ENCODE results near the gene APBA2.

The APBA2 gene

DNA sequence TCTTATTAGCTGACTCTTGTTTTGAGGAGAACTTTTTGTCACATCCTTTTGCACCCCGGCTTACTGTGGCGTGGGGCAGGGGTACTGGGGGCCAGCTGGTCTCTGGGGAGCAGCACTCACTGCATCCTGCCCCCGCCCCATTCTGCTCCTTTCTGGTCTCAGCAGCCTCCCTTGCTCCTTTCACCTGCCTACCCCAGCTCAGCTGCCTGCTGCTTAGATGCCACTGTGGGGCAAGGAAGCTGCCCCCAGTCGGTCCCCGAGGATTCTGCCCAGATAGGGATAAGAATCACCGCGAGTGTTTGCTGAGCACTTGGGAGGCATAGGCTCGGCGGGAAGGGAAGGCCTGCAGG is 32.0 kb downstream of the APBA2 start:
- no peak for DNase-seq

DNA sequence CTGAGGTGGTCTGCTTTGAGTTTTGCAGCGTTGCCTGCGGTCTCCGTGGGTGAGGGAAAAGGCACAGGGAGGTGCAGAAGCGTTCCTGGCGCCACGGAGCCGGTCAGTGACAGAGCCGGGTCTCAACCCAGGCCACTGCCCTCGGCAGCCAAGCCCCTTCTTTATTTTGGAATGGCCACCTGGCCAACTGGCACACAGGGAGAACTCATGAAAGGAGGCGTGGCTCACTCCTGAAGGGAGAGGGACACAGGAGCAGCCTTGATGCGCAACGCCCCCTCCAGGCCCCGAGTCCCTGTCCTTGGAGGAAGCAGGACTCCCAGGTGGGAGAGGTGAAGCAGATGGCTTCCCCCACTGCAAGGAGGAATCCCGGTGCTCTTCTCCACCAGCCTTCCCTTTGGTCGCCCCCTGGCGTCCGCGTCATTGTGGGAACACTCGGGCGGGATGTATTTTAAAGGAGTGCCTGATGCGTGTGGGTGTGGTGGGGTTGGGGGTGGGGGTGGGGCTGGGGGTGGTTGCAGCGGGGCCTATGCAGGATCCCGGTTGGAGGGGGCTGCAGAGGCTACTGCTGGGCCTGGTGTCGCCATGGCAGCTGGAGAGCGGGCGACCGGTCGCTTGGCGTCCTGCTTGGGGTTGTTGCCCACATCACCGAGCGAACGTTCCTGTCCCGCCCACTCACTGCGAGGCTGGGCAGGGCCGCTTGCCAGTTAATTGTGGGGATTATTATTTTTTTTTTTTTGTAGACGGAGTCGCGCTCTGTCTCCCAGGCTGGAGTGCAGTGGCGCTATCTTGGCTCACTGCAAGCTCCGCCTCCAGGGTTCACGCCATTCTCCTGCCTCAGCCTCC is 32.6 kb downstream of the APBA2 start:
- no peak for DNase-seq

DNA sequence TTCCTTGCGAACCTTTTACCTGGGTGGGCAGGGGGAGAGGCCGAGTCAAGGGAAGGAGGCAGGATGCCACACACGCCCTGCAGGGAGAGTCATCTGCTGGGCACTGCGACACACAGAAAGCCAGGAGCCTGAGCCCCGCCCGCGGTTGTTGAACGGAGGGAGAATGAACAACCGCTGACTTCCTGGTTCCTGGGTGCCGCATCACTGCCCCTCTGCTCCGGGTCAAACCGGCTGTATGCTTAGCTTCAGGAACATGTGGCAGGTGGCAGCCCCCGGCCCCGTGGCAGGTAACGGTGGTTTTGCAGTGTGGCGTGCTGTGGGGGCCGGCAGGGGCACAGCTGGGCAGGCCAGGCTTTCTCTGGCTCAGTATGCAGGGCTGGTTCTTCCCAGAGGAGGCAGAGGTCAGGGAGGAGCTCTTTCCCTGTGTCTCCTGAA is 33.4 kb downstream of the APBA2 start:
- DNase-seq: no peak

DNA sequence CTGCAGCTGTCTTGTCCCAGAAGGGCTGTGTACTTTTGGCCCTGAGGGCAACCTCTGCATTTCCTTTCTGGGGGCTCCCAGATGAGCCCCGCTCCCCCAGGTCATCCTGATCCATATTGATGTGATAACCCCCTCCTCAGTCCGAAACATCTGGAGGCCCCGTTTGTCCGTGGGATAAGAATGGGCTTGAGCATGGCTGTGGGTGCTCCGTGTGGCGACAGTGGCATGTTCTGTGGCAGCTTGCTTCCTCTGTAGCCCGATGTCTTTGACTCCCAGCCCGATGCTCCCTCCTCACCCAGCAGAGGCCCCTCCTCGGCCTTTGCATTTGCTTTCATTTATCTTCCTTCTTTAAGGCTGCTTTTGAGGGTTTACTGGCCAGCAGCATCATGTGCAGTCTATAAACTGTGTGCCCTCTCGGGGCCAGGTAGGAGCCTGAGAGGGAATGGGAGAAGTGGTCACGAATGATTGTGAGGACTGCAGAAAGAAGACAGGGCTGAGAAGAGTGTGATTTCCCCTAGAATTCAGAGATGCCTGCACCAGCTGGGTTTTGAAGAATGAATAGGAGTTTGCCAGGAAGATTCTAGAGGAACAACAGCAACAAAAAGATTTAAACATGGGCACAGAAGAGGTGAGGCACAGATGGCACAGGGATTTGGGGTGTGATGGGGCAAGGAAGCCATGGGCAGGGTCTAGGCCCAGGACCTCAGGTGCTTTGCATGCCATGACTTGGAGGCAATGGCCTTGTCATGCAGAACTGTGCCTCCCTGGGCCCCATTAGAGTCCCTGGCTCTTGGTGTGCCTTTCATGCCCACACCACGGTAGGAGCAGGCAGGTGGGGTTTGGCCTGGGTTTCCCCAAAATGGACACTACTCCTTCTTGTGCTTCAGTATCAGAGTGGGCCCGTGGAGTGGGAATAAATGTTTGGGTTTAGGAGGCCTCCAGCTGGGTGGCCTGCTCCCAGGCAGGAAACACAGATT is 34.2 kb downstream of the APBA2 start:
- DNase-seq: no peak

DNA sequence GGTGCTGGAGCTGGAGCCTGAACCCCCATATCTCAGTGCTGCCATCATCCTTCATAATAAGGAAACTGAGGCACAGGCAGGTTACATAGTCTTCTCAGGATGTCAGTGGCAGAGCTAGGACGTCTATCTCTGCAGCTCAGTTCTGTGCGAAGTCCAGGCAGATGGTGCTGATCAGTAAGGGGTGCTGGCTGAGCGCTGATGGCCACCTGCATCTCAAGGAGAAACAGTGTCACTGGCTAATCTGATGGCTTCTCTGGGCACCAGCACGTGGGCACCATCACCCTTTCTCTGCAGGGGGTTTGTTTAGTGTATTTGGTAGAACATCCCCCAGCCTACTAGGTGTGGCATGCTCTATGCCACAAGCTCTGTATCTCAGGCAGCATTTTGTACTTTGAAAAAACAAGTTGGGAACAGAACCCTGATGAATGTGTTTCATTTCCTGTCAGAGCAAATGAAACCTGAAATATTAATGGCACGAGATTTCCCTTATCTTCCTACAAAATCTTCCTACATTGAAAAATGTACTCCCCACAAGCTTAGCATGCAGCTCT is 35.1 kb downstream of the APBA2 start:
- DNase-seq: no peak

DNA sequence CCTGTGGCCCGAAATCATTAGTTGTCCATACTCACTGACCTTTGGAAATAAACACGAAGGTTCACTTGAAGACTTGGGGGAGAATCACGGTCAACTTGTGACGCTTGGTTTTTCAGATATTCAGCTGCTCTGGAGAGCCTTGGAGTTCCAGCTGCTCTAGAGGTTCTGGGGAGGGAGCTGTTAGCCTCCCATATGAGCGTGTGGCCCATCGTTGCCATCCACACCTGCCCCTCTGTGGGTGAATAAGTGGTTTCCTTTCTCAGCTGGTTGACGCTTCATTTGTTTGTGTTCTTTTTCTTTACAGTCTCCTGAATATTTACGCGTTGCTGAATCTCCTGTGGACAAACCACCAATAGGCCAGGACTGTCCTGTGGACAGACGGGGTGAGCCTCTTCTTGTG is 35.6 kb downstream of the APBA2 start:
- no peak for DNase-seq

DNA sequence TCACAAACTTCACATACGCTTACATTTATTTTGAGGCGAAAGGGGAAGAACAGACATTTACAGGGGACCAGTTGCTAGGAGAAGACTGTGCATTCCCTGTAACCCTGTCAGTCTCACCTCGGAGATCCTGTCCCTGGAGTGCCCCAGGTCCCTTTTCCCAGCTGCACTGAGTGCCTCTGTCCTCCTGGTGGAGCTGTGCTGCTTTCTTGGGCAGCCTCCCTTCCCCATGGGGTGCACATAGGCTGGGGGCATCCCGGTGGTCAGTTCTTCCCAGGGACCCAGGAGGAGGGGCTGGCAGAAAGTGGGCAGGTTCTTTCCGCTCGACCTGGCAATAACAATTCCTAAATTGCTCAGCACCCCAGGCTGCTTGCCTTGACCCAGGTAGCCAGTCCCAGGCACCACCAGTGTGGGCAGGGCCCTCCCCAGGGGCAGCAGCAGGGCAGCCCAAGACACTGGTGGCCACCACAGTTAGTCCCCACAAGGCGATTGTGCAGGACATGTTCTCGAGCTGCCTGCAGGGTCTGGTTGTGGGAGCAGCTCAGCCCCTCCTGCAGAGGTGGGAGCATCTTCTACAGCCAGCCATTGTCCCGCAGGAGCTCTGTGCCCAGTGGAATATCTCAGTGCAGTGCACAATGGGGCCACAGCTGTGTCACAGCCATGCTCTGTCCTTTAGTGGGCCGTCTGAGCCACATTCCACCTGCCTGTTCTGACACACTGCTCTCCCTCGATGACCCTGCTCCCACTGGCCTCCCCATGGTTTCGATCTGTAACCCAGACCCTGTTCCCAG is 36.3 kb downstream of the APBA2 start:
- DNase-seq: no peak

DNA sequence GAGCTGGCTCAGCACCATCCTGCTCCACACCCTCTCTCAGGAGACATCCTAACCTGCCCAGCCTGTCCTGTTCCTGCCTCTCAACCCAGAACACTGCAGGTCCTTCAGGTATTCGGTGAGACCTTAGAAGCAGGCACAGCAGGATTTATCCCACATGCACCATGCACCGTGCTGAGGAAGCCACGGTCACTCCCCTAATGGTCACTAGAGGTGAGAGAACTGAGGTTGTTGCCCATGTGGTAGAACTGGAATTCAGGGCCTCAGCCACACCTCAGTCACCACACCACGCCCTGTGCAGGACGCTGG is 36.9 kb downstream of the APBA2 start:
- no peak for DNase-seq

DNA sequence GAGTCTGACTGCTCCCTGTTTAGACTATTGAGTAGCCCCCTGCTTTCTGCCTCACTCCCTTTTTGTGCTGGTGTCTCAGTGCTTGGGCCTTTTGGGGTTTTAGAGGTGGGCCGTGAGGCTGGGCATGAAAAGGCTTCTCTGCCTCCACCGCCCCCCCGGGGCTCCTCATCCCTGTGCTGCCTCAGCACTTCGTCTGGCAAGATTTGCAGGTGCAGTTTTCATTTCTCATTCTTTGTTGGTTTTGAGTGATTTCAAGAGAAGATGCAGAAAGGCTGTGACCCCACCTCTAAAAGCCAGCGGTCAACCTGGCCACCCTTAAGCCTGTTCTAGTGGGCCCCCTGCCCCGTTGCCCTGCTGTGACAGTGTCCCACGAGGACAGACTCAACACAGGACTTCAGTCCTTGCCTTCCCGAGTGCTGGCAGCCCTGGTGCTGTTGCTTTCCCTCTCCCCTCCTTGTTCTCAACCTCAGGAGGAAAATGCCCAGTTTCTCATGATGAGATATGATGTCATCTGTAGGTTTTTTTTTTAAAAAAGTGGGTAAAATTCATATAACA is 38.0 kb downstream of the APBA2 start:
- DNase-seq: no peak

DNA sequence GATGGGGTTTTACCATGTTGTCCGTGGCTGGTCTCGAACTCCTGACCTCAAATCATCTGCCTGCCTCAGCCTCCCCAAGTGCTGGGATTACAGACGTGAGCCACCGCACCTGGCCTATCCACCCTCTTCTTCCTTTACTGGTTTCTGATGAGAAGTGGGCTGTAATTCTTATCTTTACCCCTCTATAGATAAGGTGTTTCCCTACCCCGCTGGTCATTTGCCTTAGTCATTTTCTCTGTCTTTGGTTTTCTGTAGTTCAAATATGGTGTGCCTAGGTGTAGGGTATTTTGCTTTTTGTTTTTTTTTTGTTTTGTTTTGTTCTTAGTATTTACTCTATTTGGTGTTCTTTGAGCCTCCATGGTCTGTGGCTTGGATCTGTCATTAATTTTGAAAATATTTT is 41.3 kb downstream of the APBA2 start:
- no peak for DNase-seq

DNA sequence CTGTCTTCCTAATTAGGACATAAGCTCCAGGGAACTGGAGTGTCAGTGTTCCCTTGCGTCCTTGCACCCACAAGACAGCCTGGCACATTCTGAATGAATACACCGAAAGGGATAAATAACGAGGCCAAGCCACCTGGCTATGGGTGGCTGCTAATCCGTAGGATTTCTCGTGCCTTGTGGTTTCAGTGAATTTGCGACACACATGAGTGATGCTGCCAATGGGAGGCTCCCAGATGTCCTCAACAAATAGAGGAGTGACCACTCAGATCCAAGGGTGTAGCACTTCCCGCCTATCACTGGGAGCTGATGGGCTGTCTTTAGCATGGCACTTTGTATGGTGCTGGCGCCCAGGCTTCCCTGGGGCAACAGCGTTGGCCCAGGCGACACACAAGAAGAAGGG is 43.4 kb downstream of the APBA2 start:
- DNase-seq: no peak

DNA sequence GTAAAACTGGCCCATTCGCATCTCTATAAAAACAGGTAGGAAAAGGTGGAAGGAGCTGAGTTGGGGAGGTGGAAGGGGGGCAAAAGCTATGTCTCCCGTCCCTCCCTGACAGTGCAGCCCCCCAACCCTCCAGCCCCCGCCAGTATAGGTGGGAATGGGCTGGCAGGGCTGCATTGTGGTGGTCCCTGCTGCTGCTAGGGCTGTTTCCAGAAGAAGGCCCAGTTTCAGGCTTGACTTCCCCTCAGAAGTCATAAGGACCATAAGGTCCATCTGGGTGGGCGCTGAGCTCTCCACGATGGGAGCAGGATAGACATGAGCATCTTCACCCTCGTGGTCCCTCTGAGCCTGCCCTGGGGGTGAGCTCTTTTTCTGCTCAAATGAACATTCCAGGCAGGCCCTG is 44.2 kb downstream of the APBA2 start:
- no peak for DNase-seq

DNA sequence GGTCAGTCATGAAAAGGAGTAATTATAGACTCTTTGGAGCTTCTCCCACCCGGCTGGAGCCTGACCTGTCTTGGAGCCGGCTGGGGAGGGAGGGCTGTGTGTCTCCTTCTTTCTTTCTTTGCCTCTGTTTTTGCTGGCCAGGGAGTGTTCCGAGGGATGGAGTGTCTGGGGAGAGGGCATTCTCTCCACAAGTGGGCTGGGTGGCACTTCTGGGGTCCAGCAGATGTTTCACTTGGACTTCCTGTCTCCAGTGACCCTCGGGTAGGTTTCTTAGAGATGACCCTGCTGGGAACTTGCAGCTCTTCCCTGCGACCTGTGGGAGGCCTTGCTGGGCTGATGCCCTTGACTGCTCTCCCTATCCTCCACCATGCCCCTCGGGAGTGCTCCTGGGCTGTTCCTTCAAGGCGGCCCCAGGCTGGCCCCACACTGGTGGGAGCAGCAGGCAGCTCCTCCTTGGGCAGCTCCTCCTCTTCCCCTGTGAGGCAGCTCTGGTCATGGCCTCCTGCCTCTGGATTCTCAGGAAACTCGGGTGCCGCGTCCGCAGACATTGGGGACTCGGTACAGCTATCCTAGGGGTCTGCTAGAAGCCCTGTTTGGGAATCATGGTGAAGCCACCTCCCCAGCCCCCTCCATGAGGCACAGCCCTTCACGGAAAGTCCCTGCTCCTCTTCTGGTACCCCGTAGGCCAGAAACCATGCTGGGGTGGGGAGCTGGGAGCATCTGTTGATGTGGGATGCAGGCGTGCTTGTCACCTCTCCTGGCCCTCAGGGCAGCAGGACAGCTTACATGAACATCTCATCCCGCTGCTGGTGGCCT is 44.9 kb downstream of the APBA2 start:
- DNase-seq: no peak

DNA sequence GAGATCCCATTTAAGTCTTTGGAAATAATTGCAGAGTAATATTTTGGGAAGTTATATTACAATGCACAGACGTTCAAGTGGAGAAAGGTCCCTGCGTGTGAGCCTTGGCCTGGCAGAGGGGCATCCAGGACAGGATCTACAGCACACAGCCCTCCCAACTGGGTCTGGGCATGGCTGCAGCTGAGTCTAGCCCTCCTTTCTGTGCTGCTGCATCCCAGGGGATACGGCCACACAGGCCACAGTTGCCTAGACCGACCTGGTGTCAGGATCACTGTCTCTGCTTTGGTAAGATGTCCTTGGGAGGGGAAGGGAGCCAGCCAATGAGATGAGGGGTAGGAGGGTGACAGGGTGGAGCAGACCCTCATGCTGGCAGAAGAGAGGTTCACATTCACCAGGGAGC is 46.1 kb downstream of the APBA2 start:
- no peak for DNase-seq

DNA sequence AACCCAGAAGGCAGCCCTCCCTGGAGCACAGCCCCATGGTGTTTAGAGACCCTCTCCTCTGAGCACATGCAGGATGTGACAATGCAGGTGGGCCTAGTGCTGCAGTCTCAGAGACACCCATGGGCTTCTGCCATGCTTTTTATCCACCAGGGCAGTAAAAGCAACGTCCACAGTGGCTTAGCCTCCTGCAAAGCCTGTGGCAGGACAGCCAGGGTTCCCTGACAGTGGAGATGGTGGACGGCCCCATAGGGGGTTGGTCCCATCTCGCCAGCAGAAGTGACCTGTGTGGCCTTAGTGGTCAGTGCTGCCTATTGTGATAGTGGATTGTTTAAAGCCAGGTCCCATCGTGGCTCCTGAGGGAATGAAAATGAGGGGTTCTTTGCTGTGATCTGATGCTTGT is 46.6 kb downstream of the APBA2 start:
- no peak for DNase-seq

DNA sequence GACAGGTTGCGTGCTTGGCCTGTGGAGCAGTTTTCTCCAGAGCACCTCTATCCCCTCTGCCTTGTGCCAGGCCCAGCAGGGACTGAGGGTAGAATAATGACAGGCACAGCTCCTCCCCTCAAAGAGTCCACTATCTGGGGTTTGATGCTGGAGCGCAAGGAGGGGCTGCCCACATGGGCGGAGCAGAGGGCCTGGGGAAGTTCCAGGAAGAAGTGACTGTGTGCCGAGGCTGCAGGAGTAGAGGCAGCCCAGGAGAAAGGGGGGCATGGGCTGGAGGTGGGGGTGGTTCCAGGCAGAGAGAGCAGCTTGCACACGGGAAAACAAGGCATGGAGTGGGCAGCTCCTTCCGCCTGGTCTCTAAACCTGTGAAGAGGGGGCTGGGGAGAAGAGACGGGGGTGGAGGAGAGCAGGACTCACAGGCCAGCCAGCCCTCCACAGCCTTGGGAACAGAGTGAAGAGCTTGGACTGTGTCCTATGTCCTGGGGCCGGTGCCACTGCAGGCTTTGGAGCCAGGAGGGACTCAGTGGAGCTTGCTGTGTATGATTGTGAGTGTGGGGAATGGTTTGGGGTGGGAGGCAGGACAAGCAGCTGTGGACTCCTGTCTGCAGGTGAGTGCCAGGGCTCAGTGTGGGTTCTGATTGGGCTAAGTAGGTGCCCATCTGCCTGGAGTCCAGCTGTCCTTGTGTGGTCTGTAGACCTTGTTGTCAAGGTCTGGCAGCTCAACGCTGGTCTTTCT is 48.1 kb downstream of the APBA2 start:
- no peak for DNase-seq

DNA sequence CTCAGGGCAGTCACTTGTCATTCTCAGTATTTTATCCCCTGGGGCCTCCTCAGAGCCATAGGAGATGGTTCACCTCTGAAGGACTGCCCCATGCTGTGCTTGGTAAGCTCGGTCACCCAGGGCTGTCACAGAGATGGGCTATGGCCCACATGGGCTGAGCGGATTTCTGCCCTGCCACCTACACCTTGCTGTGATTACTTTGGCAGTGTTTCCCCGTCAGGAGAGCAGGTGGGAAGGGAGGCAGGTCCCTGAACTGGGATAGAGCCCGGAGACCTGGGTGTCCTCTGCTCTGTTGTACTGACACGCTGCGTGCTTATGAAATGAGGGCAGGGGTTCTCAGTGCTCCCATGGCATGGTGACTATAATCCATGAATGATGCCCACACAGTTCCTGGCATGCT is 48.9 kb downstream of the APBA2 start:
- no peak for DNase-seq

DNA sequence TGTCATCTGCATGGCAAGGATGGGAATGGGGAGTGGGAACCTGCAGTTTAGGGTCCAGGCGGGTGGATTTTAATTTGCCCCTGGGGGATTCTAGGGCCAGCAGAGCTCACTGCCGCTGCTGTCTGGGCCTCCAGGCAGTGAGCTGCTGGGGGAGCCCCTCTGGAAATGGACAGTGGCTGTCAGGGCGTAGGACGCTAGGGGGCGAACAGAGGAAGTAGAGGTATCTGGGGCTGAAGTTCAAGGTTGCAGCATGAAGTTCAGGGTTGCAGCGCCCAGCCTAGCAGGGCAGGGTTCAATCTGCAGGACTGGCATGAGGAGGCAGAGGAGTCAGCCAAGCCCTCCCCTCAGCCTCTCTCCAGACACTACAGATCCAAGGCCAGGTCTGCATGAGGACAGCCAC is 49.5 kb downstream of the APBA2 start:
- no peak for DNase-seq

DNA sequence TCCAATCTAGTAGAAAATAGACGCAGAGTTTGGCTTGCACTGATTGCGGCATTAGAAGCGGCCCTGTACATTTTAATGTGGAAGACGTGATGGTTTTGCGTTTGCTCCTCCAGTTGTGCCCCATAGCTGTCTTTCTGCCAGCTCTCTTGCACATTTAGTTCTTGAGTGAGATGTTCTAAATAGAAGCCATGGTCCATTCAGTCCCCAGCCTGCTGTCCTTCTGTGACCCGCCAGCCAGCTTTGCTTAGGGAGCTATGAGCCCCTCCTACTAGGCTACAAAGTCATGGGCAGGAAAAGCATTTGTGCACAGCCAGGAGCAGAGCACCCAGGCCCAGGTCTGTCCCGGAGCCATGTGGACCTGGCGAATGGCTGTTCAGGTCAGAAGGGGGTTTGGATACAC is 50.3 kb downstream of the APBA2 start:
- DNase-seq: no peak

DNA sequence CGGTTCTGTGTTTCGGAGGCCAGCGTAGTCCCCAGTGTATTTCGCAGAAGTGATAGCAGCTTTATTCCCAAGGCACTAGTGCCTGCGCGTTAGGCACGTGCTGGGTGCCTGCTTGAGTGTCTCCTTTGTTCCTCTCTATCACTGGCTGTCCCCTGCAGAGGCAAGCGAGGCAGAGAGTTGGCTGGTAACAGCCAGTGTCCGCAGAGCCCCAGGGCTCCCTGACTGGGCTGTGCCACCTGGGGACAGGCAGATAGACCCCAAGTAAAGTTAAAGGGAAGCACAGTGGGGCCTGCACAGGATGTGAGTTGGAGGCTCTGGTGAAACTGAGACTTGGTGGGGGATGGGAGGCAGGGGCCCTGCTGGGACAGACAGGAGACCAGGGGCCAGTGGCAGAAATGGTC is 50.7 kb downstream of the APBA2 start:
- DNase-seq: no peak

DNA sequence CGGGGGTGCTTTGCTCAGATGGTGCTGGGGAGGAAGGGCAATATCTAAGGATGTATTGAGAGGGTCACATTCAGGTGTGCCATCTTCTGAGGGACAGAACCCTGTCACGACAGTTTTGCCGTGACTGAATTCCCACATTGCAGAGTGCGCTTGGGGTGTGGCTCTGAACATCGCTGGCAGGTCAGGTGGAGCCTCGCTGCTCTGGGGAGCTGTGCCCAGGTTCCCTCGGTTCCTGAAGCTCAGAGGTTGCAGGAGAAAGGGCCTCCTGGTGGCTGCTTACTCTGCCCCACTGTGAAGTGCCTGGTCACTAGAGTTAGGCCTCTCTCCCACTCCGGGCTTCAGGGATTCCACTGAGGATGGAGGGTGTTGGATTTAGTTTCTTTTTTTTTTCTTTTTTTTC is 51.5 kb downstream of the APBA2 start:
- DNase-seq: no peak

All from right hindlimb (tissue), 1 donor.